Measurements from ENCODE around the gene UBE2G2. TPM values are rescaled to one million over a fixed set of nuclear protein-coding genes. Genes with fewer than 3 reads are reported as not detected.

The UBE2G2 gene
- total RNA-seq, 6 donors from 2014 or later, result 74.4 to 218 (median 80.1) TPM

DNA sequence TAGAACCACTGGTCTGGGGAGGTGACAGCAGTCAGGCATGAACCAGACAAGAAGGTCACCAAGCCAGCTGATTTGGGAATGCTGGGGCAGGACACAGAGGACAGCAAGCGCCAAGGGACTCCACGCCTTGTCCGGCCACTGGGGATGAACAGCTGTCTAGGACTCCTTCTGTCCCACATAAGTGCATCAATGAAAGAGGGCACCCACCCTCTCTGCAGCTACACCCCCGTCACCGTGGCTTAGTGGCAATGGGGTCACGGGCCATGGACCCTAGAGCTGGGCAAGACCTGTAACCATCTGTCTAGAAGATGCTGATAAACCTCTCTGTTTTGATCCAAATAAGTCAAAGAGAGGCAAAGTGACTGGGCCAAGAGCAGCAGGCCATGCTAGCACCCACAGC lies 16.8 kb downstream of the UBE2G2 start:
- DNase-seq, result no peak
- Histone ChIP-seq H3K4me3 (no peak overlapping the region), H3K27me3 (no peaks in the 10 kb centered on the region), H3K36me3 (peaks cover 0 to 14% (median 4%) of the 10 kb centered on the region in 4 donors), H3K27ac (no peak overlapping the region), H3K9me3 (no peaks in the 10 kb centered on the region), H3K4me1 (peaks cover 2 to 31% (median 19%) of the 10 kb centered on the region in 4 donors)
- no peak for ATAC-seq (ENCODE audit: low FRiP score in 2 of 2)
- 99% methylated on average over 6 of the region's 6 CpGs; no CpG with 5 or more reads in 1 of the 2 donors for WGBS, 2 donors
- no peak for TF ChIP-seq EP300 (IDR thresholded peaks at IDR 0.05)
- TF ChIP-seq POLR2AphosphoS5 (IDR thresholded peaks at IDR 0.05), result no peak
- no peak for TF ChIP-seq POLR2A (IDR thresholded peaks at IDR 0.05)
- no peak for TF ChIP-seq CTCF (IDR thresholded peaks at IDR 0.05)

DNA sequence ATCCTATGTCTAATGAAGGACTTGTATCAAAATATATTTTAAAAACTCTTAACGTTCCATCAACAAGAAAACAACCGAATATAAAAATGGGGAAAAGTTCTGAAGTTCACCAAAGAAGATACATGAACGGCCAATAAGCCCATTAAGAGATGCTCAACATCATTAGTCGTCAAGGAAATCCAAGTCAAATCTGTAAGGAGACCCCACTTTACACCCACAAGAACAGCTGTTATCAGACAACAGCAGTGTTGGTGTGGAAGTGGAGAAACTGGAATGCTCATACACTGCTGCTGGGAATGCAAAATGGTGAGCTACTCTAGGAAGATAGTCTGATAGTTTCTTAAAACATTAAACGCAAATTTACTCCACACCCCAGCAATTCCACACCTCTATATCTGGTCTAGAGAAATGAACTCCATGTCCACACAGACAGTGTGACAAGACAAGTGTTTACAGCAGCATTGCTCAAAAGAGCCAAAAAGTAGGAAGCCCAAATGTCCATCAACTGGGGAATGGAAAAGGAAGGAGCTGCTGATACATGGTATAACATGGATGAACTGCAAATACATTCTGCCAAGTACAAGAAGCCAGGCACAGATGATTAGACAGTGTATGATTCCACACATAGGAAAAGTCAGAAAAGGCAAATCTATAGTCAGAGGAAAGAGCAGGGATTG lies 18.5 kb downstream of the UBE2G2 start:
- Histone ChIP-seq H3K27me3 (no peaks in the 10 kb centered on the region), H3K9me3 (no peaks in the 10 kb centered on the region), H3K4me3 (no peak overlapping the region), H3K27ac (no peak overlapping the region), H3K4me1 (peaks cover 2 to 35% (median 19%) of the 10 kb centered on the region in 4 donors), H3K36me3 (peaks cover 0 to 14% (median 4%) of the 10 kb centered on the region in 4 donors)
- DNase-seq, result no peak
- TF ChIP-seq POLR2A (IDR thresholded peaks at IDR 0.05) (no peak), EP300 (IDR thresholded peaks at IDR 0.05) (no peak), CTCF (IDR thresholded peaks at IDR 0.05) (no peak), POLR2AphosphoS5 (IDR thresholded peaks at IDR 0.05) (no peak)
- ATAC-seq (ENCODE audit: low FRiP score in 2 of 2), result no peak
- 81 to 89% methylated on average over 5 of the region's 5 CpGs for WGBS, 2 donors

DNA sequence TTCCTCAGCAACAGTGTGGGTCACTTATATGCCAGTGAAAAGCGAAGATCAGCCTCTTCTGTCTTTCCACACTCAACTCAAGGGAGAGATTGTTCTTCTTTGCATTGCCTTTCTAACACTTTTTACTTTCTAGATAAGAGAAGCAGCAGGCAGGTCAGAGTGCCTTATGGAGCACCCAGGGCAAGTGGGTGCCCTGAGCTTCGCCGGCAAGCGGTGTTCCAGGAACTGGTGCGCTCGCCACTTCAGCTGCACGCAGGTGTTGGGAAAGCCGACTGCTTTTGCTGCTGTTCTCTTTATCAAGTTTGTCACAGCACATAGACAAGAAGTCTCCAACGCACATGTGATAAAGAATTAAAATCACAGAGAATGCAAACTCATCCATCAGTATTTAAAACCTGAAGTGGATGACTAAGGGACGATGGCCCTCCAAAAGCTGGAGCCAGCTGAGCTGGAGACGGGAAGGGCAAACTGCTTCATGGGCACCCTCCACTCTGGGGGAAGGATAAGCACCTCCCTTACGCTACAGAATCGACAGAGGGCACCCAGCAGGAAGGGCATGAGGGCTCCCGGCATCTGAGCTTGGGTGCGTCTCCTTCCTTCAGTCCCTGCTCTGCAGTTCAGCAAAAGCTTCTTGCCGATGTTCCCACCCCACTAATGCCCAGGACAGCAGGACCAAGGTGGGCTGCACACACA lies 20.7 kb downstream of the UBE2G2 start:
- 71 to 73% methylated on average over 15 to 16 of the region's 16 CpGs for WGBS, 2 donors
- peak; percentile 64 to 73 for DNase-seq

DNA sequence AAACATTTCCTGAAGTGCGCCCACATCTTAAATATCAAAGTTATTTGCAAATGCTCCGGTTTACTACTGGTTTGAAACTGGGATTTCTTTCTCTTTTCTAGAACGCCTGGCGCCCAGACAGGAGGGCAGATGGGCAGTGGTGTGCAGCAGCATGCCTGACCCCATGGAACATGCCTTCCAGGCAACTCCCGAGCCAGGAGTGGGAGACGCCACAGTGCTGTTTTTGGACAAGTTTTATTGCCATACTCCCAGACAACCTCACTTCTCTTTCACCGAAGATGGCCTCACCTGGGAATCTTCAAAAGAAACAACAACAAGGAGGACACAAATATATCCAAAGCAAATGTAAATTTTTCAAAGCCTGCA lies 21.5 kb downstream of the UBE2G2 start:
- no peaks in the 10 kb centered on the region for H3K9me3 ChIP-seq
- H3K4me1 ChIP-seq, result peaks cover 0 to 19% (median 9%) of the 10 kb centered on the region in 4 donors
- H3K4me3 ChIP-seq, result no peak overlapping the region
- TF ChIP-seq CTCF (IDR thresholded peaks at IDR 0.05) (no peak), POLR2A (IDR thresholded peaks at IDR 0.05) (no peak), EP300 (IDR thresholded peaks at IDR 0.05) (no peak), POLR2AphosphoS5 (IDR thresholded peaks at IDR 0.05) (no peak)
- no peak for ATAC-seq (ENCODE audit: low FRiP score in 2 of 2)
- H3K27ac ChIP-seq, result no peak overlapping the region
- H3K27me3 ChIP-seq, result no peaks in the 10 kb centered on the region
- peaks cover 0 to 32% (median 8%) of the 10 kb centered on the region in 4 donors for H3K36me3 ChIP-seq
- no peak for DNase-seq
- WGBS, 2 donors, result 82 to 87% methylated on average over 7 of the region's 7 CpGs

More for the DNA sequence above, 20.7 kb downstream of the UBE2G2 start:
- Histone ChIP-seq H3K27ac (no peak overlapping the region), H3K36me3 (peaks cover 0 to 27% (median 10%) of the 10 kb centered on the region in 4 donors), H3K4me3 (no peak overlapping the region), H3K27me3 (no peaks in the 10 kb centered on the region), H3K4me1 (peaks cover 0 to 27% (median 13%) of the 10 kb centered on the region in 4 donors), H3K9me3 (no peaks in the 10 kb centered on the region)
- no peak for ATAC-seq (ENCODE audit: low FRiP score in 2 of 2)
- TF ChIP-seq POLR2AphosphoS5 (IDR thresholded peaks at IDR 0.05) (no peak), CTCF (IDR thresholded peaks at IDR 0.05) (no peak), EP300 (IDR thresholded peaks at IDR 0.05) (no peak), POLR2A (IDR thresholded peaks at IDR 0.05) (no peak)

Data from upper lobe of left lung (tissue), 6 donors.